GM18867 (cell line): Measurements from ENCODE around the gene VPS54.
"Not testable (repeated sequence)": the region's sequence is repeated elsewhere in the genome, so short reads cannot be mapped to it uniquely, and the experiment has no call there.

ENCODE experiments used
- ATAC-seq: cut with Tn5 transposase; IDR thresholded peaks from one replicate; pipeline ENCODE4 v1.9.1; 2021; ENCODE audit warnings: mild to moderate bottlenecking, moderate library complexity; ENCODE audit not compliant: unreplicated experiment

Gene VPS54

GRCh38 chr2:63847571-63847970 lies 171.7 kb downstream of the VPS54 start:
- not testable (repeated sequence) for ATAC-seq

DNA sequence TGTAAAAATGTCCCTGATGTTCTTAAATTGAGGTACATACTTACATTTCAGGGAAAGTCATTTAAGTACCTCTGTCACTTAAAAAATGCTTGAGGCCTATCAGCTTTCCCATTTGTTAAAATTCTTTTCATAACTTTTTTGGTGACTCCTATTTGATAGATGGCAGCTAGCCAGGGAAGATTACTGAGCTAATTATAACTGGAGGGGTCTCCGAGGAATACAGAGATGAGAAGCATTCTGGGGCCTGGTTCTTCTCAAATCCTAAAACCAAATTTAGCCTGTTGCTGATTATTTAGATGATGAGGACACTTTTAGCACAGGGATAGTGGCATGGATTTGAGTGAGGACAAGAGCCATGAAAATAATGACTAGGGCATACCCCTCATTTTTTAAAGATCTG lies 172.7 kb downstream of the VPS54 start:
- no peak for ATAC-seq

- no peak for ATAC-seq
These were observed 173.4 kb downstream of the VPS54 start for GRCh38 chr2:63845866-63846265.

GRCh38 chr2:63844616-63845015 lies 174.6 kb downstream of the VPS54 start:
- no peak for ATAC-seq

DNA sequence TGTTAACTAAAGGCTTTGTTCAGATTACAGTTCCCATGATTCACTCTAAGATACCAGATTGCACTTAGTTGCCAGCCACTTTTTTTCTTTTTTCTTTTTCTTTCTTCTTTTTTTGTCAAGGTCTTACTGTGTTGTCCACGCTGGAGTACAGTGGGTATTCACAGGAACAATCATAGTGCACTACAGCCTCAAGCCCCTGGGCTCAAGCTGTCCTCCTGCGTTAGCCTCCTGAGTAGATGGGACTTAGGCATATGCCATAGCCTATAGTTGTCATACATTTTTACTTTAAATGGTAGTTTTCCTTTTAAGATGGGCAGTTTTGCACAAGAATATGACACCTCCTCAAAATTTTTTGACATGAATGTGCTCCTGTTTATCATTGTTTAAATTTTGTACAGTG lies 175.4 kb downstream of the VPS54 start:
- ATAC-seq = no peak

GRCh38 chr2:63843093-63843492 lies 176.1 kb downstream of the VPS54 start:
- no peak for ATAC-seq

DNA sequence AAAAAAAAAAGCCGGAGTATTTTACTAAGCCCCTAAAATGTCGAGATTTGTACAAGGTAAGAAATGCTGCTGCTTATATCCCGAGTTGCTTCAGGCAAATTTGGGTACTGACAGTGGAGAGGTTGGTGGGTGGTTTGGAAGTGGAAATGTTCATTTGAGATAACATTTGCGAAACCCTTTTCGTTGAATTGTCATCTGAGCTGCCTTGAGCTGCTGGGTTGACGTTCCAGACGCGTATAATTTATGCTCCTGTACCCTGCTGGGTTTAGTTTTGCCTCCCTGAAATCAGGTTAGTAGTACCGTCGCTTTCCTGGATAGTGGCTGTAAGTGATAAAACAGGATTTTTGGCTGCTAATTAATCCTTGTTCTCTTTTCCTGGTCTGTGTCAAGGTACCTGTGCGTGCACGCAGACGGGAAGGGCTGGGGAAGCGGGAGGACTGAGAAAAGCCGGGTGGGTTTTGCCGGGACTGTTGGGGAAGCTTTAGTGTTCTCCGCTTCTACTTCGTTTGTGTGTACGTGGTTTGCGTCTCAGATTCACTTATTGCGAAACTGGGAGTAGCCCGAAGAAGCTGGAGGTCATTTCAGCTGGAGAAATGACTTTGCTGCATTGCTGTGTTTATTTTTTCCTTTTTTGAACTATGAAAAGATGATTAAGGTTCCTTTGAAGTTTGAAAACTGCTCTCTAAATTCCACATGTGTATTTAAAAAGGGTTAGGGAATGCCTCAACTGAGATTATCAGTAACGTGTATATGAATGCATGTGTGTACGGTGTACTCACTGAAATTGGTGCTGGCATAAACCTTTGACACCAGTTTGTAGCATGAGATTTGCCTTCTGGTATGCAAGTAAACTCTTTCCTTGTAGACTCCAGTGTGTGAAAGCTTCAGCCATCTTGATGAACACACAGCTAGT lies 176.8 kb downstream of the VPS54 start:
- no peak for ATAC-seq
